Measurements from ENCODE around the gene TMEM175. TPM values are rescaled to one million over a fixed set of nuclear protein-coding genes. Genes with fewer than 3 reads are reported as not detected.

The TMEM175 gene
- total and polyA plus RNA-seq, 2 of the 8 experiments (the other 6 are each of a cell fraction or from before 2014, with no cell fraction given): 4.9 to 20.7 TPM

- no peak overlapping the region for H2BK15ac ChIP-seq (ENCODE audit: low read length)
- H3K23me2 ChIP-seq (ENCODE audit: low read depth, low read length): no peaks in the 10 kb centered on the region
- TF ChIP-seq, protein P1, sequence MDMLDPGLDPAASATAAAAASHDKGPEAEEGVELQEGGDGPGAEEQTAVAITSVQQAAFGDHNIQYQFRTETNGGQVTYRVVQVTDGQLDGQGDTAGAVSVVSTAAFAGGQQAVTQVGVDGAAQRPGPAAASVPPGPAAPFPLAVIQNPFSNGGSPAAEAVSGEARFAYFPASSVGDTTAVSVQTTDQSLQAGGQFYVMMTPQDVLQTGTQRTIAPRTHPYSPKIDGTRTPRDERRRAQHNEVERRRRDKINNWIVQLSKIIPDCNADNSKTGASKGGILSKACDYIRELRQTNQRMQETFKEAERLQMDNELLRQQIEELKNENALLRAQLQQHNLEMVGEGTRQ (IDR thresholded peaks at IDR 0.05; ENCODE audit: low read length): no peak
- TF ChIP-seq POU5F1 (IDR thresholded peaks at IDR 0.05; ENCODE audit: low read depth, low read length) (no peak), RBBP5 (IDR thresholded peaks at IDR 0.05; ENCODE audit: borderline replicate concordance, low read depth, low read length) (no peak)
- TF ChIP-seq, protein P2, sequence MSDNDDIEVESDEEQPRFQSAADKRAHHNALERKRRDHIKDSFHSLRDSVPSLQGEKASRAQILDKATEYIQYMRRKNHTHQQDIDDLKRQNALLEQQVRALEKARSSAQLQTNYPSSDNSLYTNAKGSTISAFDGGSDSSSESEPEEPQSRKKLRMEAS (IDR thresholded peaks at IDR 0.05): no peak
- no peak overlapping the region for H3K56ac ChIP-seq (replicated peaks; ENCODE audit: insufficient read length, low read depth, low read length)
- H3K79me2 ChIP-seq (ENCODE audit: control insufficient read depth in 1 of 2, insufficient read depth in 2 of 2, low read length in 2 of 2): no peaks in the 10 kb centered on the region
- peaks cover 2 to 9% of the 10 kb centered on the region in 2 experiments for H4K20me1 ChIP-seq (replicated peaks in 1 of 2; ENCODE audit: control insufficient read depth in 1 of 2, insufficient read depth in 2 of 2, low read length in 2 of 2)
- no peak overlapping the region for H3K14ac ChIP-seq (ENCODE audit: insufficient read length)
- POLR2A ChIA-PET (ENCODE audit: partially characterized antibody): no interaction called here
- no peak overlapping the region for H3K18ac ChIP-seq (ENCODE audit: extremely low read depth, low read length)
- CTCF ChIA-PET (ENCODE audit: partially characterized antibody): interaction anchor here (5.1 kb wide), 1 partner anchor 13 kb away, joined by 34 read pairs; no protein-coding TSS in a partner anchor
- 93% methylated on average over 31 of the region's 41 CpGs; no CpG with 5 or more reads in 1 of the 2 experiments for WGBS, 2 experiments (ENCODE audit: extremely low coverage in 1 of 2, insufficient coverage in 1 of 2, insufficient read length in 1 of 2, insufficient replicate concordance in 2 of 2, low coverage in 1 of 2, low lambda C conversion rate in 2 of 2, missing lambda C conversion rate in 1 of 2)
- H3K4me2 ChIP-seq (ENCODE audit: insufficient read depth in 1 of 2, low read depth in 2 of 2, low read length in 2 of 2): no peak overlapping the region
- H4K8ac ChIP-seq (ENCODE audit: extremely low read depth, insufficient read depth, low read length): no peak overlapping the region
- no peak overlapping the region for H3K23ac ChIP-seq (ENCODE audit: insufficient read length)
- H3K27me3 ChIP-seq (replicated peaks in 1 of 4; ENCODE audit: control insufficient read depth in 3 of 4, extremely low read depth in 1 of 4, insufficient read depth in 3 of 4, low read length in 3 of 4): no peaks in the 10 kb centered on the region
- no peak overlapping the region for H3K4ac ChIP-seq (replicated peaks; ENCODE audit: insufficient read length, low read depth, low read length)
- no peak overlapping the region for H2BK5ac ChIP-seq (ENCODE audit: low read depth, low read length)
- no peak overlapping the region for H2BK12ac ChIP-seq (ENCODE audit: low read depth, low read length)
- no peak overlapping the region for H2BK20ac ChIP-seq (ENCODE audit: low read length)
- no peak overlapping the region for H4K91ac ChIP-seq (replicated peaks; ENCODE audit: insufficient read length, low read length)
- no peak overlapping the region for H2AK5ac ChIP-seq (ENCODE audit: low read depth, low read length)
- no peak overlapping the region for H2BK120ac ChIP-seq (replicated peaks; ENCODE audit: low read depth, low read length)
- no peak overlapping the region for H2AFZ ChIP-seq (ENCODE audit: low read length)
- FAIRE-seq (no peak), DNase-seq (ENCODE audit: low read depth in 1 of 2, low spot score in 2 of 2) (no peak)
- H3K36me3 ChIP-seq (ENCODE audit: control insufficient read depth in 2 of 4, insufficient read depth in 4 of 4, low read length in 3 of 4): peaks cover 0 to 8% (median 3%) of the 10 kb centered on the region in 4 experiments; a peak in 2 of 8 replicates
- H3K27ac ChIP-seq (ENCODE audit: low read depth, low read length): no peak overlapping the region; the same call in 1 of the 2 replicates
- no peaks in the 10 kb centered on the region for H3K9me3 ChIP-seq (ENCODE audit: insufficient read depth in 2 of 2, low read depth in 1 of 2, low read length in 1 of 2)
- H3K4me3 ChIP-seq (ENCODE audit: extremely low read depth in 1 of 4, insufficient read depth in 2 of 4, low read depth in 3 of 4, low read length in 4 of 4): no peak overlapping the region
- H3K9ac ChIP-seq (replicated peaks in 1 of 4; ENCODE audit: extremely low read depth in 1 of 4, low read depth in 3 of 4, low read length in 3 of 4): no peak overlapping the region
- H3K79me1 ChIP-seq (ENCODE audit: low read depth, low read length): no peaks in the 10 kb centered on the region
- no peaks in the 10 kb centered on the region for H3K4me1 ChIP-seq (replicated peaks in 1 of 4; ENCODE audit: control insufficient read depth in 3 of 4, insufficient read depth in 4 of 4, low read length in 3 of 4)
- H4K5ac ChIP-seq (ENCODE audit: insufficient read length, low read depth, low read length): no peak overlapping the region
Observed at GRCh38 chr4:893276-893994, 38.8 kb upstream of the TMEM175 start.
